Mammary epithelial cell (primary cell): Measurements from ENCODE around the gene PKDREJ.

ENCODE experiments used
- EZH2 ChIP-seq: IDR thresholded peaks from 2 replicates; pipeline ENCODE4 v1.6.1; 2012; ENCODE audit warnings: low read length, inconsistent platforms, borderline replicate concordance
- TF ChIP-seq, protein P1 (sequence below), 2 donors: IDR thresholded peaks in 1 of 2; conservative IDR thresholded peaks in 1 of 2; 2 replicates each; pipeline ENCODE4 v1.5.1; 2011 to 2012; ENCODE audit warnings: inconsistent platforms in 2 of 2, low read length in 2 of 2, mild to moderate bottlenecking in 2 of 2, control low read depth in 1 of 2, low read depth in 1 of 2; ENCODE audit not compliant: insufficient read depth in 1 of 2; ENCODE audit errors: extremely low read depth in 1 of 2

DNA sequence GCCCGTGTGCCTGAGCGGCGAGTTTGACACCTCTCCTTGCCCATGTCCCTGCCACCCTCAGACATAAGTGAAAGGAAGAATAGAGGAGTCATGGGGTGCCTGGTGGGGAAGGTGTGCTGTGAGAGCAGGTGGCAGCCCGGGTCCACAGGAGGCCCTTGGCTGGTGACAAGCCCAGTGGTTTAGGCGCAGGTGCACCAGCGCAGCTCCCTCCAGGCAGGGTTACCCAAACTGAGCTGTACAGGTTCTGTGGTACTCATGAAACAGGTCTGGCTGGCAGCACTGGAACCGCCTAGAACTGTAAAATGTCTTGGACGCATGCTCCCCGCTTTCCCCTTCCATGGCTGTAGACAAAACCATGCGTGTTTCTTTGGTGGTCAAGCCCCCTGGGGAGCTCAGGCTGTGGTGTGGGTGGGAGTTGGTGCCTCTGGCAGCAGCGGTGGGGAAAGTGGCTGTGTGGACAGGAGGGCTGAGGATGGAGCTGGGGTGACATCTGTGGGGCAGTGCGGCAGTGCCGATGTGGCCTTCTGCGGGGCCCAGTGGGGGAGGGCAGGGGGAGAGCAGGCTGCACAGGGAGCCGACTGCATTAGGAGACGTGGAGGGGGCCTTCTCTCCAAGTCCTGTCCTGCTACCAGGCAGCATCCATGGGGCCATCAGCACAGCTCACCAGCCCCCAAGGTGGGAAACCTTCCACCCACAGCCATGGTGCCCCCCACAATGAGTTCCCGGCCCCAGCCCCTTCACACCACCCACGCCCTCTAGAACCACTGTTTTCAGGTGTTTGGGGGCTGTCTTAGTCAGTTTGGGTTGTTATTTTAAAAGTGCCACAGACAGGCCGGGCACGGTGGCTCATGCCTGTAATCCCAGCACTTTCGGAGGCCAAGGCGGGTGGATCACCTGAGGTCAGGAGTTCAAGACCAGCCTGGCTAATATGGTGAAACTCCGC is 28.0 kb upstream of the PKDREJ start:
- TF ChIP-seq, protein P1, sequence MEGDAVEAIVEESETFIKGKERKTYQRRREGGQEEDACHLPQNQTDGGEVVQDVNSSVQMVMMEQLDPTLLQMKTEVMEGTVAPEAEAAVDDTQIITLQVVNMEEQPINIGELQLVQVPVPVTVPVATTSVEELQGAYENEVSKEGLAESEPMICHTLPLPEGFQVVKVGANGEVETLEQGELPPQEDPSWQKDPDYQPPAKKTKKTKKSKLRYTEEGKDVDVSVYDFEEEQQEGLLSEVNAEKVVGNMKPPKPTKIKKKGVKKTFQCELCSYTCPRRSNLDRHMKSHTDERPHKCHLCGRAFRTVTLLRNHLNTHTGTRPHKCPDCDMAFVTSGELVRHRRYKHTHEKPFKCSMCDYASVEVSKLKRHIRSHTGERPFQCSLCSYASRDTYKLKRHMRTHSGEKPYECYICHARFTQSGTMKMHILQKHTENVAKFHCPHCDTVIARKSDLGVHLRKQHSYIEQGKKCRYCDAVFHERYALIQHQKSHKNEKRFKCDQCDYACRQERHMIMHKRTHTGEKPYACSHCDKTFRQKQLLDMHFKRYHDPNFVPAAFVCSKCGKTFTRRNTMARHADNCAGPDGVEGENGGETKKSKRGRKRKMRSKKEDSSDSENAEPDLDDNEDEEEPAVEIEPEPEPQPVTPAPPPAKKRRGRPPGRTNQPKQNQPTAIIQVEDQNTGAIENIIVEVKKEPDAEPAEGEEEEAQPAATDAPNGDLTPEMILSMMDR (conservative IDR thresholded peaks at IDR 0.05 in 1 of 2, IDR thresholded peaks at IDR 0.05 in 1 of 2; ENCODE audit: extremely low read depth in 1 of 2, insufficient read depth in 1 of 2, low read depth in 1 of 2, low read length in 2 of 2), result no peak
- TF ChIP-seq EZH2, result no peak
